GM19468 (cell line): ENCODE data around the gene CHMP3.
"Not testable (repeated sequence)": the region's sequence is repeated elsewhere in the genome, so short reads cannot be mapped to it uniquely, and the experiment has no call there.

Experiments used
- ATAC-seq: cut with Tn5 transposase; IDR thresholded peaks from one replicate; pipeline ENCODE4 v1.9.1; 2021; ENCODE audit warnings: mild to moderate bottlenecking, moderate library complexity, moderate number of reproducible peaks; ENCODE audit not compliant: unreplicated experiment; ENCODE audit errors: extremely low read depth

CHMP3 gene

DNA sequence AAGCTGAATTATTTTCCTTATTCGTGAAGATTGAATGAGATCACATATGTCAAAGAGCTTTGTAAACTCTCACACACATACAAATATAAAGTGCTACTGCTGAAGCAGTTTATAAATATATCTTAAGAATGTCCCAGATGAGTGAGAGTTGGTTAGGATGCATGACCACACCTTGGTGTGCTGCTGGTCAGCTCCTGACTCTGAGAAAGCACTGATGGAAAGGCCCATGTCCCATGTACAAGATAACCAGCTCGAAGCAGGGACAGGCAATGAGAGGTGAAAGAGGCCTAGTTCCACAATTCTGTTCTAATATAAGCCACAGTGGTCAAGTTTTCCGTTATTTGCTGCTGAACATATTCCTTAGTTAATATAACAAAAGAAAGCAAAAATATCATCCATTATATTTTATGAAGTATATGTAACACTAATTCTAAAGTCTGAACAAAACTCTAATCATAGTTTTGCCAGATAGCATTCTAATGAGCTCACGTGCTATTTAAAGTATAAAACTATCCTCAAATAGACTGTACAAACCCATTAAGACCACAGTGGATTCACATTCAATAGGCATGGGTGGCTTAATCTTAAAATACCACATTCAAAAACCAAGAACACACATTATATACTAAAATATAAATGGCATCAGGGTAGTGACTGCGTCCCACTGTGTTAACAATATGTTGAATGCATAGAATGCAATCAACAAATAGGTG lies 49.1 kb downstream of the CHMP3 start:
- ATAC-seq, result no peak

DNA sequence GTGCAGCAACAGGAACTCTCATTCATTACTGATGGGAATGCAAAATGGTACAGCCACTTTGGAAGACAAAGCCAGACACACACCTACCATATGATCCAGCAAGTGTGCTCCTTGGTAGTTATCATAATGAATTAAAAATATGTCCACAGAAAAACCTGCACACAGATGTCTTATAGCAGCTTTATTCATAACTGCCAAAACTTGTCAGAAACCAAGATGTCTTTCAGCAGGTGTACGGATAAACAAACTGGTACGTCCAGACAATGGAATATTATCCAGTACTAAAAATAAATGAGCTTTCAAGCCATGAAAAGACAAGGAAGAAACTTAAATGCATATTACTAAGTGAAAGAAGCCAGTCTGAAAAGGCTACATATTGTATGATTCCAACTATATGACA lies 50.4 kb downstream of the CHMP3 start:
- ATAC-seq, result no peak

DNA sequence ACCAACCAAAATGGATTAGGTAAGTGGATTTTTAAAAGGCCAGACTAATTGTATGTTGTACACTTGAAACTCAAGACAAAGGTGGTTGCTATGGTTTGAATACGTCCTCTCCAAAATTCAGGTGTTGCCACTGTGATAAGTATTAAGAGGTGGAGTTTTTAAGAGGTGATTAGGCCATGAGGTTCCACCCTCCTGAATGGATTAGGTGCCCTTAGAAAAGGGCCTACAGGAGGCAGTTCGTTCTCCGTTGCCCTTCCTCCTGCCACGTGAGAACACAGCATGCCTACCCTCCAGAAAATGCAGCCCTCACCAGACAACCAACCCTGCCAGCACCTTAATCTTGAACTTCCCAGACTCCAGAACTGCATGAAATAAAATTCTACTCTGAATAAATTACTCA lies 51.2 kb downstream of the CHMP3 start:
- no peak for ATAC-seq

GRCh38 chr2:86510436-86510933 lies 52.8 kb downstream of the CHMP3 start:
- no peak for ATAC-seq

DNA sequence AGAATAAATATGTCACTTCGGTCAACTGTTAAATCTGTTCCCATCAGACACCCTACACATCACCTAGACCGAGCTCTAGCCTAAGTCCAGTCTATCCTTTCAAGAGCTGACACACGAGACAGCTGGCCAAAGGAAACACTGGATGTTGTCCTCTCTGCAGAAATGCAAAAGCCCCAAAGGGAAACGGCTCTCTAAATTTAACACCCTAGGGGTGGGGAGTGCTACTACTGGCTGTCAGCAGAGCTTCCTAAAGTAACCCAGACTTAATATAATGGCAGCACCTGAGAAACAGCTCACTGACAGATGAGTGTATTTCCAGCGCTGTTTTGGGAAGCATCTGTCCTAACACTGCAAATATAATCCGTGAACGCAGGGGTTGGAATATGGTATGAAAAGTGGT lies 55.6 kb downstream of the CHMP3 start:
- no peak for ATAC-seq

- no peak for ATAC-seq
Measured at GRCh38 chr2:86500325-86501083, 62.7 kb downstream of the CHMP3 start.

DNA sequence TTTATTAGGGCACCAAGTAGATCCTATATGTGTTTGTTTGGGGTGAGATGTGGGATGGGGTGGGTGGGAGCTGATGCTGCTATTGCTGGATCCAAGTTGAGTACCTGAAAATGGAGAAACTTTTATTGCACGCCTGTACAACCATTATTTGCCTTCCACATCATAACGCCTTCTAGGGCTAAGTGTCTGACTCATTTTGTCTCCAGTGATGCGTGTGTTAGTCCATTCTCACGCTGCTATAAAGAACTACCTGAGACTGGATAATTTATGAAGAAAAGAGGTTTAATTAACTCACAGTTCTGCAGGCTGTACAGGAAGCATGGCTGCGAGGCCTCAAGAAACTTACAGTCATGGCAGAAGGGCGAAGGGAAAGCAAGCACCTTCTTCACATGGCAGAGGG lies 63.9 kb downstream of the CHMP3 start:
- no peak for ATAC-seq

- ATAC-seq, result no peak
Measured at GRCh38 chr2:86498468-86499260, 64.6 kb downstream of the CHMP3 start.

DNA sequence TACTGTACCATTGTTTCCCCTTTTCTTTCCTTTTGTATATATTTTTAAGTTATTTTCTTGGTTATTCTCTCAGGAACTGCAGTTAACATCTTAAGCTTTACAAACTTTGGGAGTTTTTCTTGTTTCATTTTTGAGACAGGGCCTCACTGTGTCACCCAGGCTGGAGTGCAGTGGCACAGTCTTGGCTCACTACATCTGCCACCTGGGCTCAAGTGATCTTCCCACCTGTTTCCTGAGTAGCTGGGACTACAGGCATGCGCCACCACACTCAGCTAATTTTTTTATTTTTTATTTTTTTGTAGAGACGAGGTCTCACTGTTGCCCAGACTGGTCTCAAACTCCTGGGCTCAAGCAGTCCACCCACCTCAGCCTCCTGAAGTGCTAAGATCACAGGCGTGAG lies 66.9 kb downstream of the CHMP3 start:
- not testable (repeated sequence) for ATAC-seq

DNA sequence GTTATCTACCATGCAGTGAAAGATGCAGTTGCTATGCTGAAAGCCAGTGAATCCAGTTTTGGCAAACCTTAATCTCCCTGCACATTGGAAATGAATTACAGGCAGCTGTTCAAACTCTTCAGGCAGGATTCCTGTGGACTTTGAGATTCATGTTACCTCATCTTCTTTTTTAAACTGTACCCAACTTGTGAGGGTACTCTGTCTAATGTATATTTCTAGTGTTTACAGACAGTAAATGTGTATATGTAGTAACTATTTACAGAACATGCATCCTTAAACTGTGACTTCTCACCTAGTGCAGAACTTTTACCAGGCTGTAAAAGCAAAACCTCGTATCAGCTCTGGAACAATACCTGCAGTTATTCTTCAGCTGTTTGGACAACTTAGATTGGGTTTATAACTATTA lies 71.2 kb downstream of the CHMP3 start:
- ATAC-seq, result no peak

DNA sequence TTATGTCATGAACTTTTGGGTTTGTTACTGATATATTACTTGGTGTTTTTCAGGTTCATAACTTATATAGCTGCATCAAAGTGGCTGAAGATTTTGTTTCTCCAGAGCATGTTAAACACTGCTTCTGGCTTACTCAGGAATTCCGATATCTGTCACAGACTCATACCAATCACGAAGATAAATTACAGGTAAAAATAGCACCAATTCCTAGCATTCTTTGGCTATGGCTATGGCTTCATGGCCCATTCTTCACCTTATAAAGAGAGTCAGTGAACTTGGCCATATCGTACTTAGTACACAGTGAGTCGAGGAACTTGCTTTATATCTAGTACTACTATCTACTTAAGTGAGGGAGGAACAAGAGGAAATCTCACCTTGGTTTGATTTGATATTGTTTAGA lies 72.2 kb downstream of the CHMP3 start:
- no peak for ATAC-seq

DNA sequence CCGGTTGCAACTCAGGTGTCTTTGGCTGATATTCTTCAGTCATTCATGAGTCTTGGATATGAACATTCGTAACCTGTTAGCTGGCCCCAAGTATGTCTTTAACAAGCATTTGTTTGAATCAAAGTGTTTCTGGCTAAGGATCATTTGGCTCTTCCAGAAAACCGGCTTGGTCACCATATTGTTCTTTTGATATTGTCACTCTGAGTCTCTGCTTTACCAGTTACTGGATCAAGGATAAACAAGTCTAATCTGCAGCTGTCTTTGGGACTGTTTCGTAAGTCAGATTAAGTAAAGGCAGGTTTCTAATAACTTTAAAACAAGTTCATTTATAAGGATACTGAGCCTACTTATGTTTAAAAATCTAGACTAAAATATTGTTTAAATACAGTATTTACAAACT lies 73.0 kb downstream of the CHMP3 start:
- no peak for ATAC-seq

DNA sequence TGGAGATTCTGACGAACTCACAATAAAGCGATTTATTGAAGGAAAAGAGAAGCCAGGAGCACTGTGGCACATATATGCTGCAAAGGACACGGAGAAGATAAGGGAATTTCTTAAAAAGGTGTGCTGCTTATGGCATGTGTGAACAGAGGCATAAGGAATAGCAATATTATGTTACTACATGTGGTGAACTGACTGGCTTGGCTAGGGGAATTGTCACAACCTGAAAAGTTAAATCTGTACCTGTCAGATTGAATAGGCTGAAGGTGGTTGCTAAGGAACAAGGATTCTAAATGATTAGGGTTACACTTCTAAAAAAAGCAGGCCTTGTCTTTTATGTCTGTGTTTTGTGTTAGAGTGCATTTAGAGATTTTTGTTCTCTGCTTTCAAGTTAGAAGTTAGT lies 73.7 kb downstream of the CHMP3 start:
- no peak for ATAC-seq

DNA sequence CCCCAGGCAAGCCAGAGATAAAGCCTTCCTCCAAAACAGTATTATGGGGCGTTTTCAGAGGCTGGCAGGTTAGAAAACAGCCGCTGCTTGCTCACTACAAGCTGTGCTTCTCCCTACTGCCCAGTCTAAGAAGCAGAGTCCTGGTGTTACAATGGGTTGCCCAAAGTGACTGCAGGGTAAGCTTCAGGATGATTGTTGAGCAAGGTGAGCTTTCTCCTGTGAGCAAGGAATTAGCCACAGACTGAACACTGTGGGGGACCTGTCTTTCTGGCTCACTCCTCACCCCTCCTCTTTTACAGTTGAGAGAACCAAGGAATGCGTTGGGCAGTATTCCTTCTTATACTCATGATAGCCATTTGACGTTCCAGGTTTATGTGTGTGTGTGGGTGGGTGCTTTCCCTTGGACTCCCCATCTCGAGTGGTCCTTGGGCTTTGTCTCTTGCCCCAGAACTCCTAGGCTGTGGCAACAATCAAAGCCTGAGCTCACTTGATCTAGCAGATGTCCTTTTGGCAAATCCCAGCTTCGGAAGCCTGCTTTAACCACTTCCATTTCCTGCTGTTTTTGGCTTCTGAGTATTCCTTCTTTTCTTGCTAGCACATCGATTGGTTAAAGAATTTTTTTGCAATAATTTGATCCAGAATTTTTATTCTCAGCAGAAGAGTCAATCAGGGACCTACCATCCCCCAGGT lies 74.5 kb downstream of the CHMP3 start:
- no peak for ATAC-seq

DNA sequence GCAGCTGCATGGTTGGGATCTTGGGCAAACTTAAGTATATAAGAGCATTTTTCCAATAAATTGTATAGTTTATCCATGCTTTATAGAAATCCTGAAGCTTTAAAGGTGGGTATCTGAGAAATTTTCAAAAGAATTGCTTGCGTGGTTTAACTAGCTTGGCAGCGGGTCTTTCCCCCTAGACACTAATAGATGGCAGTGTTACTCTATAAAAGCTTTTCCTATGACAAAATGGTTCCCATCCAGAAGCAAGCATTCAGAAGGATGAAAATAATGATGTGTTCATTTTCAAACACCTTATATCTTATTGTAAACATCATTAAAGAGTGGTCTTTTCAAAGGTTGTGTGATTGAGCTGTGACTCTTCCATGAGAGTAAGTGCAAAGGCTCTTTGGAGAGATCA lies 76.2 kb downstream of the CHMP3 start:
- no peak for ATAC-seq

- ATAC-seq, result no peak
Measured at GRCh38 chr2:86485802-86486201, 77.4 kb downstream of the CHMP3 start.

GRCh38 chr2:86485103-86485502 lies 78.1 kb downstream of the CHMP3 start:
- ATAC-seq, result no peak

DNA sequence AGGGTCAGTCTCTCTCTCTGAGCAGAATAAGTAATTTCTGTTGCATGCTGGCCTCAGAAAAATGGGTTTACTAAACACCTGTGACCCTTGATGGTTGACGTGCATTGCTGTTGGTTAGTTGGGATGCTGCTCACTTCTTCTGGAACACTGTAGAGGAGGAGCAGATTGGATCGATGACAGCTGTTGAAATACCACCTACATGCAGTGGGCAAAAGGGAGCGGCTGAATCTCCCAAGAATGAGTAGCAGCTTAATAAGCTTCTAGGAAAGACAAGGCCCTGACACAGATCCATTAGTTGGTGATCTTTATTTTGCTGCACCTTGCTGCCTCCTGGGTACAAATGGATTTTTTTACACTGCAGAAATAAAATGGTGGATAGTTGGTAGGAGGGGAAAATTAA lies 78.9 kb downstream of the CHMP3 start:
- ATAC-seq, result no peak

- no peak for ATAC-seq
Measured at GRCh38 chr2:86482034-86482433, 81.2 kb downstream of the CHMP3 start.

- ATAC-seq, result no peak
Measured at GRCh38 chr2:86480105-86480504, 83.1 kb downstream of the CHMP3 start.
